ENCODE results near the gene ZNF385A.
"Not testable (repeated sequence)": the region's sequence is repeated elsewhere in the genome, so short reads cannot be mapped to it uniquely, and the experiment has no call there.

ZNF385A gene

GRCh38 chr12:54337854-54338650 is 46.5 kb downstream of the ZNF385A start:
- H3K4me3 ChIP-seq (ENCODE audit: extremely low read depth, insufficient read depth, low read length, poor library complexity, severe bottlenecking) = no peak overlapping the region
- 92 to 100% methylated on average over 1 of the region's 3 CpGs for WGBS, 2 experiments (ENCODE audit: insufficient coverage in 2 of 2)

GRCh38 chr12:54337280-54337842 is 47.2 kb downstream of the ZNF385A start:
- Histone ChIP-seq H3K4me3 (ENCODE audit: extremely low read depth, insufficient read depth, low read length, poor library complexity, severe bottlenecking) (no peak overlapping the region), H3K27ac (ENCODE audit: low read depth, low read length, severe bottlenecking) (peak overlapping the region; percentile 51), H3K9me3 (ENCODE audit: control insufficient read depth, low read length) (no peaks in the 10 kb centered on the region), H3K36me3 (ENCODE audit: control insufficient read depth, insufficient read depth, low read length) (peaks cover 39% of the 10 kb centered on the region), H3K4me1 (ENCODE audit: control insufficient read depth, insufficient read depth, low read length, poor library complexity, severe bottlenecking) (peaks cover 40% of the 10 kb centered on the region)
- 71 to 90% methylated on average over 2 to 3 of the region's 3 CpGs for WGBS, 2 experiments (ENCODE audit: insufficient coverage in 2 of 2)

More at GRCh38 chr12:54337854-54338650, 46.5 kb downstream of the ZNF385A start:
- Histone ChIP-seq H3K27ac (ENCODE audit: low read depth, low read length, severe bottlenecking) (peak overlapping the region; percentile 46), H3K4me1 (ENCODE audit: control insufficient read depth, insufficient read depth, low read length, poor library complexity, severe bottlenecking) (peaks cover 40% of the 10 kb centered on the region), H3K36me3 (ENCODE audit: control insufficient read depth, insufficient read depth, low read length) (peaks cover 42% of the 10 kb centered on the region), H3K9me3 (ENCODE audit: control insufficient read depth, low read length) (no peaks in the 10 kb centered on the region)

- no peak overlapping the region for H3K27ac ChIP-seq (ENCODE audit: low read depth, low read length, severe bottlenecking)
- H3K36me3 ChIP-seq (ENCODE audit: control insufficient read depth, insufficient read depth, low read length) = peaks cover 23% of the 10 kb centered on the region
- peaks cover 39% of the 10 kb centered on the region for H3K4me1 ChIP-seq (ENCODE audit: control insufficient read depth, insufficient read depth, low read length, poor library complexity, severe bottlenecking)
- 100% methylated on average over 2 of the region's 4 CpGs; no CpG with 5 or more reads in 1 of the 2 experiments for WGBS, 2 experiments (ENCODE audit: insufficient coverage in 2 of 2)
- no peak overlapping the region for H3K4me3 ChIP-seq (ENCODE audit: extremely low read depth, insufficient read depth, low read length, poor library complexity, severe bottlenecking)
- H3K9me3 ChIP-seq (ENCODE audit: control insufficient read depth, low read length) = no peaks in the 10 kb centered on the region
Measured at GRCh38 chr12:54333420-54334034, 51.0 kb downstream of the ZNF385A start.

GRCh38 chr12:54331461-54331860 is 53.1 kb downstream of the ZNF385A start:
- H3K27ac ChIP-seq (ENCODE audit: low read depth, low read length, severe bottlenecking) = no peak overlapping the region

GRCh38 chr12:54330442-54330841 is 54.1 kb downstream of the ZNF385A start:
- H3K9me3 ChIP-seq (ENCODE audit: control insufficient read depth, low read length) = no peaks in the 10 kb centered on the region
- H3K4me1 ChIP-seq (ENCODE audit: control insufficient read depth, insufficient read depth, low read length, poor library complexity, severe bottlenecking) = peaks cover 22% of the 10 kb centered on the region
- peak overlapping the region; percentile 43 for H3K27ac ChIP-seq (ENCODE audit: low read depth, low read length, severe bottlenecking)
- WGBS, 2 experiments (ENCODE audit: insufficient coverage in 2 of 2) = 90 to 100% methylated on average over 1 of the region's 3 CpGs
- H3K4me3 ChIP-seq (ENCODE audit: extremely low read depth, insufficient read depth, low read length, poor library complexity, severe bottlenecking) = no peak overlapping the region
- peaks cover 24% of the 10 kb centered on the region for H3K36me3 ChIP-seq (ENCODE audit: control insufficient read depth, insufficient read depth, low read length)

More at GRCh38 chr12:54331461-54331860, 53.1 kb downstream of the ZNF385A start:
- no peak overlapping the region for H3K4me3 ChIP-seq (ENCODE audit: extremely low read depth, insufficient read depth, low read length, poor library complexity, severe bottlenecking)
- no peaks in the 10 kb centered on the region for H3K9me3 ChIP-seq (ENCODE audit: control insufficient read depth, low read length)
- H3K36me3 ChIP-seq (ENCODE audit: control insufficient read depth, insufficient read depth, low read length) = peaks cover 24% of the 10 kb centered on the region
- H3K4me1 ChIP-seq (ENCODE audit: control insufficient read depth, insufficient read depth, low read length, poor library complexity, severe bottlenecking) = peaks cover 22% of the 10 kb centered on the region
- 83 to 96% methylated on average over 2 of the region's 5 CpGs for WGBS, 2 experiments (ENCODE audit: insufficient coverage in 2 of 2)

- H3K36me3 ChIP-seq (ENCODE audit: control insufficient read depth, insufficient read depth, low read length) = peaks cover 24% of the 10 kb centered on the region
- peaks cover 22% of the 10 kb centered on the region for H3K4me1 ChIP-seq (ENCODE audit: control insufficient read depth, insufficient read depth, low read length, poor library complexity, severe bottlenecking)
- H3K4me3 ChIP-seq (ENCODE audit: extremely low read depth, insufficient read depth, low read length, poor library complexity, severe bottlenecking) = no peak overlapping the region
- no peaks in the 10 kb centered on the region for H3K9me3 ChIP-seq (ENCODE audit: control insufficient read depth, low read length)
- WGBS, 2 experiments (ENCODE audit: insufficient coverage in 2 of 2) = 67 to 73% methylated on average over 2 to 5 of the region's 5 CpGs
- peak overlapping the region; percentile 43 for H3K27ac ChIP-seq (ENCODE audit: low read depth, low read length, severe bottlenecking)
Measured at GRCh38 chr12:54329759-54330158, 54.8 kb downstream of the ZNF385A start.

GRCh38 chr12:54328595-54329337 is 55.8 kb downstream of the ZNF385A start:
- Histone ChIP-seq H3K9me3 (ENCODE audit: control insufficient read depth, low read length) (no peaks in the 10 kb centered on the region), H3K4me3 (ENCODE audit: extremely low read depth, insufficient read depth, low read length, poor library complexity, severe bottlenecking) (no peak overlapping the region), H3K36me3 (ENCODE audit: control insufficient read depth, insufficient read depth, low read length) (peaks cover 21% of the 10 kb centered on the region), H3K4me1 (ENCODE audit: control insufficient read depth, insufficient read depth, low read length, poor library complexity, severe bottlenecking) (peaks cover 22% of the 10 kb centered on the region), H3K27ac (ENCODE audit: low read depth, low read length, severe bottlenecking) (peak overlapping the region; percentile 23)
- WGBS, 2 experiments (ENCODE audit: insufficient coverage in 2 of 2) = 85 to 86% methylated on average over 3 to 5 of the region's 6 CpGs

- H3K36me3 ChIP-seq (ENCODE audit: control insufficient read depth, insufficient read depth, low read length) = peaks cover 10% of the 10 kb centered on the region
- H3K9me3 ChIP-seq (ENCODE audit: control insufficient read depth, low read length) = not testable (repeated sequence)
- WGBS, 2 experiments (ENCODE audit: insufficient coverage in 2 of 2) = 61 to 72% methylated on average over 12 to 14 of the region's 22 CpGs
- peak overlapping the region; percentile 82 for H3K27ac ChIP-seq (ENCODE audit: low read depth, low read length, severe bottlenecking)
- peaks cover 20% of the 10 kb centered on the region for H3K4me1 ChIP-seq (ENCODE audit: control insufficient read depth, insufficient read depth, low read length, poor library complexity, severe bottlenecking)
- peak overlapping the region; percentile 71 for H3K4me3 ChIP-seq (ENCODE audit: extremely low read depth, insufficient read depth, low read length, poor library complexity, severe bottlenecking)
Measured at GRCh38 chr12:54325442-54326109, 59.0 kb downstream of the ZNF385A start.

- Histone ChIP-seq H3K4me3 (ENCODE audit: extremely low read depth, insufficient read depth, low read length, poor library complexity, severe bottlenecking) (peak within 1 kb of the TSS; percentile 71), H3K4me1 (ENCODE audit: control insufficient read depth, insufficient read depth, low read length, poor library complexity, severe bottlenecking) (peaks cover 14% of the 10 kb centered on the region), H3K36me3 (ENCODE audit: control insufficient read depth, insufficient read depth, low read length) (peaks cover 6% of the 10 kb centered on the region), H3K9me3 (ENCODE audit: control insufficient read depth, low read length) (no peaks in the 10 kb centered on the region), H3K27ac (ENCODE audit: low read depth, low read length, severe bottlenecking) (peak within 1 kb of the TSS; percentile 82)
- WGBS, 2 experiments (ENCODE audit: insufficient coverage in 2 of 2) = 2 to 3% methylated on average over 30 to 32 of the region's 34 CpGs
Measured at GRCh38 chr12:54324617-54325441, 59.7 kb downstream of the ZNF385A start, which contains the start of gene COPZ1. COPZ1 (plus strand) TSS chr12:54325131; CDS start chr12:54325164, 33 bp downstream.

All from mesodermal cell (in vitro differentiated cells).